Measurements from ENCODE around the gene PDIK1L.

GRCh38 chr1:26142159-26142558 is 30.5 kb downstream of the PDIK1L start:
- no peak for TF ChIP-seq EZH2 (IDR thresholded peaks at IDR 0.05; ENCODE audit: borderline replicate concordance, low read length)
- no peak for TF ChIP-seq CTCF (conservative IDR thresholded peaks at IDR 0.05 in 1 of 2, IDR thresholded peaks at IDR 0.05 in 1 of 2; ENCODE audit: extremely low read depth in 1 of 2, insufficient read depth in 1 of 2, low read depth in 1 of 2, low read length in 2 of 2)
